IPS DF 19.7 (cell line): ENCODE results near the gene TMEM8B.

Experiments used
- DNase-seq: peaks from one replicate; pipeline ENCODE4 v3.0.0-alpha.2; 2013; ENCODE audit warnings: low read depth, low spot score

Gene TMEM8B

GRCh38 chr9:35810122-35810521 lies 18.9 kb upstream of the TMEM8B start:
- no peak for DNase-seq

GRCh38 chr9:35811381-35812024 lies 17.5 kb upstream of the TMEM8B start:
- no peak for DNase-seq

GRCh38 chr9:35812025-35812602 lies 16.9 kb upstream of the TMEM8B start, which contains the start of gene SPAG8:
Gene SPAG8, minus strand, starts transcription at chr9:35812262. Its CDS starts 115 bp downstream, at chr9:35812147.
- peak; percentile 95 for DNase-seq

GRCh38 chr9:35813434-35814105 lies 15.5 kb upstream of the TMEM8B start:
- DNase-seq, result no peak

- DNase-seq, result no peak
Observed at GRCh38 chr9:35814106-35814840, 14.8 kb upstream of the TMEM8B start.

- peak; percentile 92 for DNase-seq
Observed at GRCh38 chr9:35814841-35815543, 14.0 kb upstream of the TMEM8B start, which contains the start of gene HINT2. Gene HINT2, minus strand, starts transcription at chr9:35815042. Its CDS starts 63 bp downstream, at chr9:35814979.

- DNase-seq, result no peak
Observed at GRCh38 chr9:35816708-35817107, 12.3 kb upstream of the TMEM8B start.

- DNase-seq, result no peak
Observed at GRCh38 chr9:35818341-35818740, 10.7 kb upstream of the TMEM8B start.

GRCh38 chr9:35820076-35820475 lies 9.0 kb upstream of the TMEM8B start:
- DNase-seq, result no peak

GRCh38 chr9:35822926-35823325 lies 6.1 kb upstream of the TMEM8B start:
- DNase-seq, result no peak

- no peak for DNase-seq
Observed at GRCh38 chr9:35826071-35826701, 2.8 kb upstream of the TMEM8B start.

GRCh38 chr9:35827486-35827885 lies 1.5 kb upstream of the TMEM8B start:
- no peak for DNase-seq

- DNase-seq, result no peak
Observed at GRCh38 chr9:35828716-35829083, 328 bp upstream of the TMEM8B start, which contains the start of gene FAM221B. Gene FAM221B, minus strand, starts transcription at chr9:35828732. Its CDS starts 2,571 bp downstream, at chr9:35826161.

- DNase-seq, result no peak
Observed at GRCh38 chr9:35829764-35830096, 702 bp downstream of the TMEM8B start.

- no peak for DNase-seq
Observed at GRCh38 chr9:35831040-35831439, 2.0 kb downstream of the TMEM8B start.

- DNase-seq, result no peak
Observed at GRCh38 chr9:35832814-35833213, 3.8 kb downstream of the TMEM8B start.

- DNase-seq, result no peak
Observed at GRCh38 chr9:35834260-35835215, 5.5 kb downstream of the TMEM8B start.

- no peak for DNase-seq
Observed at GRCh38 chr9:35835216-35835632, 6.2 kb downstream of the TMEM8B start.

- DNase-seq, result no peak
Observed at GRCh38 chr9:35835766-35836165, 6.7 kb downstream of the TMEM8B start.

- DNase-seq, result no peak
Observed at GRCh38 chr9:35836595-35836994, 7.6 kb downstream of the TMEM8B start.
